Neuronal stem cell (in vitro differentiated cells): ENCODE measurements around the gene PDE10A.

Source experiments
- DNase-seq: peaks from one replicate; pipeline ENCODE4 v3.0.0-alpha.2; 2013; ENCODE audit warnings: low spot score
- H2AFZ ChIP-seq: one replicate; pipeline ENCODE4 v1.6.1; 2013; ENCODE audit warnings: mild to moderate bottlenecking, low read length, inconsistent platforms
- H2AK5ac ChIP-seq: 2 replicates; pipeline ENCODE4 v1.6.1; 2013; ENCODE audit warnings: low read depth, mild to moderate bottlenecking, inconsistent platforms, low read length, moderate library complexity, mixed read lengths
- H2BK120ac ChIP-seq: 2 replicates; pipeline ENCODE4 v1.6.1; 2013; ENCODE audit warnings: low read depth, mild to moderate bottlenecking, inconsistent platforms, low read length, moderate library complexity, mixed read lengths
- H2BK12ac ChIP-seq: one replicate; pipeline ENCODE4 v1.6.1; 2013; ENCODE audit warnings: low read length, inconsistent platforms
- H2BK15ac ChIP-seq: 2 replicates; pipeline ENCODE4 v1.6.1; 2013; ENCODE audit warnings: mild to moderate bottlenecking, low read length, inconsistent platforms, mixed read lengths
- H2BK5ac ChIP-seq: one replicate; pipeline ENCODE4 v1.6.1; 2013; ENCODE audit warnings: inconsistent platforms, mild to moderate bottlenecking, low read length, moderate library complexity
- H3K14ac ChIP-seq: one replicate; pipeline ENCODE4 v1.6.1; 2013; ENCODE audit warnings: low read length, inconsistent platforms
- H3K18ac ChIP-seq: 2 replicates; pipeline ENCODE4 v1.6.1; 2013; ENCODE audit warnings: low read length, inconsistent platforms
- H3K23ac ChIP-seq: 2 replicates; pipeline ENCODE4 v1.6.1; 2013; ENCODE audit warnings: low read depth, mild to moderate bottlenecking, mixed read lengths, low read length, inconsistent platforms; ENCODE audit not compliant: poor library complexity
- H3K27ac ChIP-seq: replicated peaks from 3 replicates; pipeline ENCODE4 v1.5.1; 2013; ENCODE audit warnings: low read length, inconsistent platforms
- H3K27me3 ChIP-seq, 3 experiments: 2 replicates each; pipeline ENCODE4 v1.6.1; 2013; ENCODE audit warnings: low read length in 3 of 3, mild to moderate bottlenecking in 2 of 3, inconsistent platforms in 1 of 3, low read depth in 1 of 3, mixed read lengths in 1 of 3, moderate library complexity in 1 of 3; ENCODE audit not compliant: control insufficient read depth in 3 of 3, insufficient read depth in 3 of 3
- H3K36me3 ChIP-seq, 2 donors: replicated peaks in 1 of 2; 2 replicates each; pipeline ENCODE4 v1.6.1; 2013; ENCODE audit warnings: low read length in 2 of 2; ENCODE audit not compliant: control insufficient read depth in 2 of 2, insufficient read depth in 2 of 2
- H3K4ac ChIP-seq: 2 replicates; pipeline ENCODE4 v1.6.1; 2013; ENCODE audit warnings: inconsistent platforms, mild to moderate bottlenecking, low read length, moderate library complexity
- H3K4me1 ChIP-seq, 2 donors: 1 replicate in 1 of 2; 2 replicates in 1 of 2; pipeline ENCODE4 v1.6.1; 2013; ENCODE audit warnings: low read length in 2 of 2, low read depth in 1 of 2; ENCODE audit not compliant: control insufficient read depth in 2 of 2, insufficient read depth in 1 of 2
- H3K4me2 ChIP-seq: one replicate; pipeline ENCODE4 v1.6.1; 2013; ENCODE audit warnings: mild to moderate bottlenecking, low read length, inconsistent platforms; ENCODE audit not compliant: insufficient read depth, poor library complexity, severe bottlenecking
- H3K4me3 ChIP-seq, 2 donors: 2 replicates each; pipeline ENCODE4 v1.5.1; 2013; ENCODE audit warnings: low read length in 2 of 2, mild to moderate bottlenecking in 2 of 2, inconsistent platforms in 1 of 2, moderate library complexity in 1 of 2
- H3K79me1 ChIP-seq: one replicate; pipeline ENCODE4 v1.6.1; 2013; ENCODE audit warnings: low read depth, mild to moderate bottlenecking, inconsistent platforms, low read length, moderate library complexity
- H3K9ac ChIP-seq: one replicate; pipeline ENCODE4 v1.6.1; 2013; ENCODE audit warnings: mild to moderate bottlenecking, low read depth, low read length, inconsistent platforms; ENCODE audit not compliant: poor library complexity
- H3K9me3 ChIP-seq, 2 donors: replicated peaks in 1 of 2; 2 replicates each; pipeline versions ENCODE3 to v1.6.1; 2013; ENCODE audit warnings: low read length in 2 of 2, mild to moderate bottlenecking in 2 of 2, inconsistent platforms in 1 of 2, low read depth in 1 of 2, mixed read lengths in 1 of 2, moderate library complexity in 1 of 2; ENCODE audit not compliant: control insufficient read depth in 2 of 2, insufficient read depth in 1 of 2
- H4K8ac ChIP-seq: one replicate; pipeline ENCODE4 v1.6.1; 2013; ENCODE audit warnings: low read depth, mild to moderate bottlenecking, inconsistent platforms, low read length, moderate library complexity
- H4K91ac ChIP-seq: one replicate; pipeline ENCODE4 v1.6.1; 2013; ENCODE audit warnings: low read length, low read depth, mild to moderate bottlenecking, inconsistent platforms; ENCODE audit not compliant: poor library complexity
- WGBS, 2 donors: extraction: QIAGEN DNeasy Blood & Tissue Kit; methylation state at CpG; one replicate each; pipeline ENCODE4 v1.1.7; 2013; ENCODE audit warnings: missing lambda C conversion rate in 2 of 2, mixed read lengths in 1 of 2; ENCODE audit not compliant: insufficient read length in 2 of 2, insufficient replicate concordance in 1 of 2; ENCODE audit errors: extremely low coverage in 2 of 2; 5-methylcytosine and 5-hydroxymethylcytosine counted together

The PDE10A gene

DNA sequence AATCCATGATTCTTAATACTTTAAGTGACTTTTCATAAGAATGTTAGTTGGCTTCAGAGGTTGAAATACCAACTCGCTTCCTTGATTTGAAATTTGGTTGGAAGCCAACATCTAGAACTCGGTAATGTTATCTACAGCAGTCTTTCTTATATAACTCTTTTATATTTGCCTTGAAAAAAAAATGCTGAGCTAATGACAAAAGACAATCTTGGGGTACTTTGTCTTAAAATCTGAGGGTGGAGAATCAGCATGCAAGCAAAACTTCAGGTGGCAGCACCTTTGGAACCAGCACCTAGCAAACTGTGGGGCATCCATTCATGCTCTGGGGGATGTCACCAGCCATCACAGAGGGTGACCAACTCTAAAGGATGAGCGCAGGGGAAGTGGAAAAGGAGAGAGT is 76.3 kb downstream of the PDE10A start:
- Histone ChIP-seq H2BK5ac (no peak overlapping the region), H3K18ac (no peak overlapping the region), H2BK15ac (no peak overlapping the region), H3K4me3 (no peak overlapping the region), H3K4me1 (peaks cover 0 to 13% of the 10 kb centered on the region in 2 donors), H3K36me3 (peaks cover 2 to 7% of the 10 kb centered on the region in 2 donors), H3K23ac (no peak overlapping the region), H4K91ac (no peak overlapping the region), H3K79me1 (peaks cover 4% of the 10 kb centered on the region), H3K27ac (no peak overlapping the region), H3K9me3 (peaks cover 3 to 23% of the 10 kb centered on the region in 2 donors), H3K9ac (no peak overlapping the region), H3K14ac (no peak overlapping the region), H2BK12ac (no peak overlapping the region), H4K8ac (no peak overlapping the region), H2BK120ac (no peak overlapping the region), H2AFZ (no peak overlapping the region), H3K27me3 (no peaks in the 10 kb centered on the region), H2AK5ac (no peak overlapping the region), H3K4me2 (no peak overlapping the region), H3K4ac (no peak overlapping the region)
- DNase-seq = no peak
- no CpG with 5 or more reads among the region's 3 CpGs for WGBS, 2 donors

GRCh38 chr6:165585060-165585459 is 78.0 kb downstream of the PDE10A start:
- no peak overlapping the region for H3K18ac ChIP-seq
- no peak overlapping the region for H2AK5ac ChIP-seq
- no peak overlapping the region for H3K4me2 ChIP-seq
- peaks cover 2% of the 10 kb centered on the region for H3K79me1 ChIP-seq
- H3K4ac ChIP-seq = no peak overlapping the region
- no peak overlapping the region for H2BK12ac ChIP-seq
- no peak overlapping the region for H3K14ac ChIP-seq
- H3K23ac ChIP-seq = no peak overlapping the region
- H2AFZ ChIP-seq = no peak overlapping the region
- no peak overlapping the region for H2BK5ac ChIP-seq
- peaks cover 2 to 7% of the 10 kb centered on the region in 2 donors for H3K36me3 ChIP-seq
- H4K91ac ChIP-seq = no peak overlapping the region
- H3K9ac ChIP-seq = no peak overlapping the region
- H3K27me3 ChIP-seq = no peaks in the 10 kb centered on the region
- H3K9me3 ChIP-seq = peaks cover 5 to 21% of the 10 kb centered on the region in 2 donors
- DNase-seq = no peak
- H3K4me3 ChIP-seq = no peak overlapping the region
- no peak overlapping the region for H3K27ac ChIP-seq
- no peak overlapping the region for H2BK120ac ChIP-seq
- no peak overlapping the region for H2BK15ac ChIP-seq
- H4K8ac ChIP-seq = no peak overlapping the region
- peaks cover 0 to 13% of the 10 kb centered on the region in 2 donors for H3K4me1 ChIP-seq

- Histone ChIP-seq H3K4me1 (peaks cover 0 to 13% of the 10 kb centered on the region in 2 donors), H3K27ac (no peak overlapping the region), H2AFZ (no peak overlapping the region), H2BK5ac (no peak overlapping the region), H3K36me3 (peaks cover 2 to 7% of the 10 kb centered on the region in 2 donors), H3K4me3 (no peak overlapping the region), H2AK5ac (no peak overlapping the region), H3K14ac (no peak overlapping the region), H2BK120ac (no peak overlapping the region), H3K4me2 (no peak overlapping the region), H3K23ac (no peak overlapping the region), H2BK15ac (no peak overlapping the region), H3K9ac (no peak overlapping the region), H4K91ac (no peak overlapping the region), H2BK12ac (no peak overlapping the region), H3K27me3 (no peaks in the 10 kb centered on the region), H3K9me3 (peaks cover 7 to 21% of the 10 kb centered on the region in 2 donors), H3K79me1 (peaks cover 3% of the 10 kb centered on the region), H4K8ac (no peak overlapping the region), H3K18ac (no peak overlapping the region), H3K4ac (no peak overlapping the region)
- DNase-seq = no peak
- WGBS, 2 donors = no CpG with 5 or more reads among the region's 1 CpG
These were observed 78.5 kb downstream of the PDE10A start for GRCh38 chr6:165584541-165584940.

- H2AK5ac ChIP-seq = no peak overlapping the region
- no peak overlapping the region for H4K8ac ChIP-seq
- WGBS, 2 donors = no CpG with 5 or more reads among the region's 1 CpG
These were observed 81.4 kb downstream of the PDE10A start for GRCh38 chr6:165581678-165582077.

More at GRCh38 chr6:165581678-165582077, 81.4 kb downstream of the PDE10A start:
- Histone ChIP-seq H3K4me2 (no peak overlapping the region), H2BK12ac (no peak overlapping the region), H3K27me3 (no peaks in the 10 kb centered on the region), H3K36me3 (peaks cover 0 to 3% of the 10 kb centered on the region in 2 donors), H2BK120ac (no peak overlapping the region), H3K4me1 (peaks cover 0 to 12% of the 10 kb centered on the region in 2 donors), H4K91ac (no peak overlapping the region), H3K79me1 (peaks cover 6% of the 10 kb centered on the region), H3K14ac (no peak overlapping the region), H2AFZ (no peak overlapping the region), H2BK15ac (no peak overlapping the region), H3K4me3 (no peak overlapping the region), H3K4ac (no peak overlapping the region), H3K9me3 (peaks cover 8 to 18% of the 10 kb centered on the region in 2 donors), H3K18ac (no peak overlapping the region), H3K9ac (no peak overlapping the region), H3K23ac (no peak overlapping the region), H2BK5ac (no peak overlapping the region), H3K27ac (no peak overlapping the region)
- no peak for DNase-seq
